ENCODE results near the gene DIRAS1. TPM values are rescaled to one million over a fixed set of nuclear protein-coding genes. Genes with fewer than 3 reads are reported as not detected.
A peak's percentile ranks its signal among the peaks of the same experiment; 100 is the strongest.
"Not testable (repeated sequence)": the region's sequence is repeated elsewhere in the genome, so short reads cannot be mapped to it uniquely, and the experiment has no call there.

Gene DIRAS1
- total RNA-seq, 1 experiment from 2014 or later: 7.3 TPM

DNA sequence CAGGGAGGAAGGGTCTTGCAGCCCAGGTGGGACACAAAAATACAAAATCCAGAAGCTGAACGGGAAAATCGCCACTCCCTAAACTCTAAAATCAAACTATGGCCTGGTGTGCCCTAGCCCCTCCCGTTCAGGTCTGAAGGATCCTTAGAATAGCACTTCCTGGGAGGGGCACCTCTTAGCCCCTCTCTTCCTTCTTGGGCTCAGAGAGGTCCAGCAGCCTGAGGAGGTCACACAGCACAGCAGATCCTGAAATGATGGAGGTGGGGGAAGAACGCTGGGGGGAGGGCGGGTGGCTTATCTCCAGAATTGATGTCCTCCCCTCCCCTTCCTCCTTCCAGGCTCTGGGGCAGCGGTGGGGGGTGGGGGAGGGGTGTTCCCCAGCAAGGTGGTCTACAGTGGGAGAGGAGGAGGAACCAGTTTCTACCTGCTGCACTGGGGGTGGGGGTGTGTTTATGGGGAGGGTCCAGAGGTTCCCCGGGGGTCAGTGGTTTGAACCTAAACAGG is 1.9 kb downstream of the DIRAS1 start:
- in situ Hi-C loops (cut with HindIII; ENCODE audit: low pct_unique_long_range_greater_than_20kb, low sequenced_read_pairs): no loop called here
- DNase-seq (ENCODE audit: low read depth, low spot score): no peak

DNA sequence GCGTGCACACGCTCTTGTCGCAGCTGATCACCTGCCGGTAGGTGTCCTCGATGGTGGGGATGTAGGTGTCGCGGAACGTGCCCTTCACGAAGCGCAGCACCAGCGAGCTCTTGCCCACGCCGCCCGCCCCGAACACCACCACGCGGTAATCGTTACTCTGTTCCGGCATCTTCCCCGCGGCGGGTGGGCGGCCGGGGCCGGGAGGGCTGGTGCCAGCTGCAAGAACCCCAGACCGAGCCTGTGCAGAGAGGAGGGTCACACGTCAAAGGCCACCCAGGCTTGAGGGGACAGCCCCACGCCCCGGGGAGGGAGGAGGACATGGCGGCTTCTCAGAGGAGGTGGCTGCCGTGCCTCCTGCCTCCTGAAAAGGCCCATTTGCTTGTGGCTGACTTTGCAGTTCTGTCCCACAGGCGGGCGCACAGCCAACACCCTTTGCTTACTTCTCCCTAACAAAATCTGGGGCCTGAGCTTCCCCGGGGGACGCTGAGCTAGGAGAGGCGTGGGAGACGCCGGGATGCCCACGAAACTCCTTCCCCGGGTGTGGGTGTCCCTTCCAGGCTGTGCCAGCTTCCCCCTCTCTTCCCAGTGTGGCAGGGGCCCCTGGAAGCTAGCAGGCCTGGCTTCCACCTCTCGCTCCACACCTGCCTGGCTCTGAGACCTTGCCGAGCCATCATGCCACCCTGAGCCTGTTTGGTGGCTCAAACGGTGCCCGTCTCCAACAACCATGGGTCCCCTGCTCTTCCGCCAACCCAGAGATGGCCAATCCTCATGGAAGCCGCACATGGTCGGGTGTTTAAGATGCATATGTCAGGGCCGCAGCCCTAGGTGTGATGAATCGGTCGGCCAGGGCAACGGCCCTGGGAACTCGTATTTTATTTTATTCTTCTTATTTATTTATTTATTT is 3.3 kb downstream of the DIRAS1 start:
- DNase-seq (ENCODE audit: low read depth, low spot score): no peak
- in situ Hi-C loops (cut with HindIII; ENCODE audit: low pct_unique_long_range_greater_than_20kb, low sequenced_read_pairs): no loop called here

DNA sequence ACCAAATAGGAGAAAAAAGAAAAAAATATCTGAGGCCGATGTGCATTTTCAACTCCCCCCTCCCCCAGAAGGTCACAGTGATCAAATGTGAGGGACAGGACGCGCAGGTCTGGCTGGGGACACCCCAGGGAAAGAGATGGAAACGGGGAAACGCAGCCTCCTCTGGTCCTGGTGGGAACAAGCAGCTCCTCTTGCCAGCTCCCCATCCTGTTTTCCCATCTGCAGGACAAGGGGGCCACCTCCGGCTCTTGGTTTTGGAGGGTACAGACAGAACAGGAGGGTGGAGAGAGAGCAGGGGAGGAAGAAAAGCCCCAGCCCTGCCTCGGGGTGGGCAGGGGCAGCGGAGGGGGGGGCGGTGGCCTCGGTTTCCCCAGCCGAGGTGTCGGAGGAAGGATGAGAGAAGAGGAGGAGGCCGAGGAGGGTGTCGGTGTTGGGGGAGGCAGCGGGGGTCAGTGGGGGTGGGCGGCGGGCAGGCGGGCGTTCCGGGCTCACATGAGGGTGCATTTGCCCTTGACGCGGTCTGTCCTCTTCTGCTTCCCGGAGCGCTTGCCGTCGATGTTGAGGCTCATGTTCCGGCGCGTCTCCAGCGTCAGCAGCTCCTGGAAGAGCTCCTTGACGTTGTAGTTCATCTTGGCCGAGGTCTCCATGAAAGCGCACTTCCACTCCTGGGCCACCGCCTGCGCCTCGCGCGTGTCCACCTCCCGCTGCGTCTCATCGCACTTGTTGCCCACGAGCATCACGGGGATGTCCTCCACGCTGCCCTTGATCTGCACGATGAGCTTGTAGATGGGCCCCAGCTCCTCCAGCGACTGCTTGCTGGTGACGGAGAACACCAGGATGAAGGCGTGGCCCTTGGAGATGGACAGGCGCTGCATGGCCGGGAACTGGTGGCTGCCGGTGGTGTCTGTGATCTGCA is 4.2 kb downstream of the DIRAS1 start:
- no peak for DNase-seq (ENCODE audit: low read depth, low spot score)
- in situ Hi-C loops (cut with HindIII; ENCODE audit: low pct_unique_long_range_greater_than_20kb, low sequenced_read_pairs): no loop called here

DNA sequence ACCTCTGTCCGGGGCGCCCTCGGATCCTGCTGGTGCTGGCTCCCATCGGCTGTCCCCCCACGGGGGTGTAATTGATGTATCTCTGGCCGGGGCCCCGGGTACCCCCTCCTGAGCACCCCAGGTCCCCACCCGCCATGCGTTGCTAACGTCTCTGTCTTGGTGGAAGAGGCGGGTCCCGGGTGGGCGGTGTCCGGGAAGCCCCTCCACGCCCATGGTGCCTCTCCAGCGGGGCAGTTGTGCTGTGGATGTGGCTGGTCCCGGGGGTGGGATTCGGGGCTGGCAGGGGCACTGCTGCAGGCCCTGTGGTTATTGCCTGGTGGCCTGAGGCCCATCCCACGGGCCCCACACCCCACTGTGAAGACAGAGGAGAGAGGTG is 4.9 kb downstream of the DIRAS1 start:
- in situ Hi-C loops (cut with HindIII; ENCODE audit: low pct_unique_long_range_greater_than_20kb, low sequenced_read_pairs): no loop called here
- no peak for DNase-seq (ENCODE audit: low read depth, low spot score)

DNA sequence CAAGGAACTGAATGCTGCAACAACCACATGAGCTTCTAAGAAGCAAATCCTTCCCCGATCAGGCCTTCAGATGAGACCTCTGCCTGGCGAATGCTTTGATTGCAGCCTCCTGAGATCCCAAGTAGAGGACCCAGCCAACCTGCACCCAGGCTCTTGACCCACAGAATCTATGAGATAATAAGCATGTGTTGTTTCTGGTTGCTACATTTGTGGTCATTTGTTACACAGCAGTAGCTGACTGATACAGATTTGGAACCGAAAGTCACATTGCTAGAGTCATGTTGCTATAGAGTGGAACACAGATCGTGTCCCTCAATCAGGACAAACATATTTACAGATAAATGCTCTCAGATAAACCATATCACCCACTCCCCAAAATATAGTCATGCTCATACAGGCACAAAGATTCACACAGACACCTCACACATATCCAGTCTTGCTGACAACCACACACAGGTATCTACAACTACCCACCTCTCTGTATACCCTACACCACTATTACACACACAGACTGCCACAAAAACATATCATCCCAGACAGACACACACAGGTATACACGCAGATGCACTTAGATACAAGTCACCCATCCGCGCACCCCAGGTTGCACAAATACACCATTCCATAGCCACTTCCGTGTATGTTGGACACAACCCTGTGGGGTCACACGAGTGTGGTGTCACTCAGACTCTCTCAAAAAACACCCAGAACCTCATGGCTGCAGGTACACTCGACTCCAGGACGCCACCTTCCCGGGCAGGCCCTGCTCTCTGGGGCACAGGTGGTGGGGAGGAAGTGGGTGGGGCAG is 5.5 kb downstream of the DIRAS1 start:
- in situ Hi-C loops (cut with HindIII; ENCODE audit: low pct_unique_long_range_greater_than_20kb, low sequenced_read_pairs): no loop called here
- no peak for DNase-seq (ENCODE audit: low read depth, low spot score)

DNA sequence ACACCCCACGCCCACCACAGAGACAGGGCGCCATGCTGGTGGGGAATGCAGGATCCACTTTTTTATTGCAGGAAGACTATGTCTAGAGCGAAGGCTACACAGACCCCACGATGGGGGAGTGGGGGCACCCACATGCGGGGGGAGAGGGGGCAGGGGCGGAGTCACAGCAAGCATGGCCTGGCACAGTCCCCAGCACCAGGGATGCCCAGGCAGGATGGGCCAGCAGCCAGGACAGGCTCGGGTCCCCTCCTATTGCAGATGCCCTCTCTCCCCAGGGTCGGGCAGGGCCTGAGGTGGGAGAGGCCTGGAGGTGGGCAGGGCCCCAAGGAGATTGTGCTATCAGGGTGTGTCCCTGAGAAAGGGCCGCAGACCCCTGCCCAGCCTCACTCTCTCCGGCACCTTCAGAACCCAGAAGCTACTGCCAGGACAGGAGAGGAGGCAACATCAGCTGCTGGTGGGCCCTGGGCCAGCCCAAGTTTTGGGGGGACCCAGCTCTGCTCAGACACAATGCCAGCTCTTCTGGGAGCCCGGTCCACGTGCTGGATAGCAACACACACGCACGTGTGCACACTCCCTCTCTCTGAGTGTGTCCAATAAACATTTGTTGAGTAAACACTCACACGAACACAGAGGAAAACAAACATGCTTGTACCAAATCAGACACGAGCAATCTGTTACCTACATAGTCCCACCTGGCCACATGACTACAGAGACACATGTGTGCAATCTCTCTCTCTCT is 6.5 kb downstream of the DIRAS1 start:
- DNase-seq (ENCODE audit: low read depth, low spot score): no peak
- in situ Hi-C loops (cut with HindIII; ENCODE audit: low pct_unique_long_range_greater_than_20kb, low sequenced_read_pairs): no loop called here

DNA sequence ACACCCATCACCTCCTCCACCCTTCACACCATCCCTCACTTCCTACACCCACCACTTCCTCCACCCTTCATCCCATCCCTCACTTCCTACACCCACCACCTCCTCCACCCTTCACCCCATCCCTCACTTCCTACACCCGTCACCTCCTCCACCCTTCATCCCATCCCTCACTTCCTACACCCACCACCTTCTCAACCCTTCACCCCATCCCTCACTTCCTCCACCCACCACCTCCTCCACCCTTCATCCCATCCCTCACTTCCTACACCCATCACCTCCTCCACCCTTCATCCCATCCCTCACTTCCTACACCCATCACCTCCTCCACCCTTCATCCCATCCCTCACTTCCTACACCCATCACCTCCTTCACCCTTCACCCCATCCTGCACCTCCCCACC is 7.1 kb downstream of the DIRAS1 start:
- in situ Hi-C loops (cut with HindIII; ENCODE audit: low pct_unique_long_range_greater_than_20kb, low sequenced_read_pairs); DNase-seq (ENCODE audit: low read depth, low spot score): not testable (repeated sequence)

DNA sequence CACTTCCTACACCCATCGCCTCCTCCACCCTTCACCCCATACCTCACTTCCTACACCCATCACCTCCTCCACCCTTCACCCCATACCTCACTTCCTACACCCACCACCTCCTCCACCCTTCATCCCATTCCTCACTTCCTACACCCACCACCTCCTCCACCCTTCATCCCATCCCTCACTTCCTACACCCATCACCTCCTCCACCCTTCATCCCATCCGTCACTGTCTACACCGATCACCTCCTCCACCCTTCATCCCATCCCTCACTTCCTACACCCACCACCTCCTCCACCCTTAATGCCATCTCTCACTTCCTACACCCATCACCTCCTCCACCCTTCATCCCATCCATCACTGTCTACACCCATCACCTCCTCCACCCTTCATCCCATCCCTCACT is 8.0 kb downstream of the DIRAS1 start:
- in situ Hi-C loops (cut with HindIII; ENCODE audit: low pct_unique_long_range_greater_than_20kb, low sequenced_read_pairs); DNase-seq (ENCODE audit: low read depth, low spot score): not testable (repeated sequence)

DNA sequence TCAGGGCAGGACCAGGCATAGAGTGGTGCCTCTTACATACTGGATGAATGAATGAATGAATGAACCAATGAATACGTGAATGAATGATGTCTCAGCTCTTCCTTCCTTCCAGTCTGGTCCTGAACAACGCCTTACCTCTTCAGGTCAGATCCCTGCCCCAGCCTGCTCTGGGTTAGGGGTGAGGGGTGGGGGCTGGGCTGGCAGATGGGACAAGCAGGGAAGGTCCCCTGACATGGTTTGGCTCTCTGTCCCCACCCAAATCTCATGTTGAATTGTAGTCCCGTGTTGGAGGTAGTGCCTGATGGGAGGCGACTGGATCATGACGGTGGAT is 9.3 kb downstream of the DIRAS1 start:
- no peak for DNase-seq (ENCODE audit: low read depth, low spot score)

DNA sequence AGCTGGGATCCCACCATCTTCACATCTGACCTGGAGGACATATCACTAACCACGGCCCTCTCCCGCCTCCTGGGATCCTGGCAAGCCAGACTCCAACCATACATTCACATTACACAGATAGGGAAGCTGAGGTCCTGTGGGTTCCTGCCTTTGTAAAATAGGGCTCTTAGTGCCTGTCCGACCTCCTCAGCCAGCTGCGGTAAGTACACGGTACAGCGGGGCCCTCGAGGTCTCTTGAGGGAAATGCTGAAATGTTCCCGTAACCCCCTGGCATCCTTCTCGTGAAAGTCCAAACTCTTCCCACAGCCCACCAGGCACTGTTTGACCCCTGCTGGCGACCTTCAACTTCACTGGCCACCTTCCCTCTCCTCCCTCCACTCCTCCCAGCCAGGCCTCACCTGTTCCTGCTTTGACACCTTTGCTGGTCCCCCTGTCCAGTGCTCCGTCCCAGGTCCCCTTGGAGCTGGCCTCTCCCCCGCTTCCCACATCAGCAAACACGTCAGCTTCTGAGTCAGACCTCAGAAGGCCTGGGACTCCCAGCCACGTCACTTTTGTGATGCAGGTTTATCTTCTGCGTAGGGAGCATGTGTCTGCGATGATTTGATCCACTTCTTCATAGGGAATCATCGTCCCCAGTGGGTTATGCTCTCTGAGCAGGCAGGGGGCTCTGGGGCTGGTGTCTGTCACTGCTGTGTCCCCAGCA is 9.8 kb downstream of the DIRAS1 start:
- in situ Hi-C loops (cut with HindIII; ENCODE audit: low pct_unique_long_range_greater_than_20kb, low sequenced_read_pairs): no loop called here
- DNase-seq (ENCODE audit: low read depth, low spot score): no peak

More for the DNA sequence above, 9.3 kb downstream of the DIRAS1 start:
- in situ Hi-C loops (cut with HindIII; ENCODE audit: low pct_unique_long_range_greater_than_20kb, low sequenced_read_pairs): no loop called here

DNA sequence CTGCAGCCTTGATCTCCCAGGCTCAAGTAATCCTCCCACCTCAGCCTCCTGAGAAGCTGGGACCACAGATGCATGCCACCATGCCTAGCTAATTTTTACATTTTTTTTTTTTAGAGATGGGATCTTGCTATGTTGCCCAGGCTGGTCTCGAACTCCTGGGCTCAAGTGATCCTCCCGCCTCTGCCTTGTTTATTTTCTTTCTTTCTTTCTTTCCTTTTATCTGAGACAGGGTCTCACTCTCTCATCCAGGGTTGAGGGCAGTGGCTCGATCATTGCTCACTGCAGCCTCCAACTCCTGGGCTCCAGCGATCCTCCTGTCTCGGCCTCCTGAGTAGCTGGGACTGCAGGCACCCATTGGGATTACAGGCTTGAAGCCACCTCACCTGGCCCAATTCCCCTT is 14.9 kb downstream of the DIRAS1 start:
- no peak for DNase-seq (ENCODE audit: low read depth, low spot score)
- in situ Hi-C loops (cut with HindIII; ENCODE audit: low pct_unique_long_range_greater_than_20kb, low sequenced_read_pairs): no loop called here

DNA sequence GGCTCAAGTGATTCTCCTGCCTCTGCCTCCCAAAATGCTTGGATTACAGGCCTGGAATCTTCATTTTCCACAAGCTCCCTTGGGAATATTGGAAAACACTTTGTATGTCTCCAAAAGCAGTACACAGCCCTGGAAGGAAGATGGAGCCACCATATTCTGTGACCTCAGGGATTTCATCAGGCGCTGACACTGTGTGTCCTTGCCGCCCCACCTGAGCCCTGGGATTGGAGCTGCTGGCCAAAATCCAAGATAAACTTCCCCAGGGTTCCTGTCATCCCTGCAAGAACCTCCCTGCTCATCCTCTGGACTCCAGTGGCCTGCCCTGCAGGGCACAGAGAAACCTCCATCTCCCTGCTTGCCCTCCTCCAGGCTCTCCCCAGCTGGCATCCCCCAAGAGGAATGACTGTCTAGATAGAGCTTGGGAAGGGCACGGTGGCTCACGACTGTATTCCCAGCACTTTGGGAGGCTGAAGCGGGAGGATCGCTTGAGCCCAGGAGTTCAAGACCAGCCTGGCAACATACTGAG is 17.4 kb downstream of the DIRAS1 start:
- in situ Hi-C loops (cut with HindIII; ENCODE audit: low pct_unique_long_range_greater_than_20kb, low sequenced_read_pairs): no loop called here
- no peak for DNase-seq (ENCODE audit: low read depth, low spot score)

DNA sequence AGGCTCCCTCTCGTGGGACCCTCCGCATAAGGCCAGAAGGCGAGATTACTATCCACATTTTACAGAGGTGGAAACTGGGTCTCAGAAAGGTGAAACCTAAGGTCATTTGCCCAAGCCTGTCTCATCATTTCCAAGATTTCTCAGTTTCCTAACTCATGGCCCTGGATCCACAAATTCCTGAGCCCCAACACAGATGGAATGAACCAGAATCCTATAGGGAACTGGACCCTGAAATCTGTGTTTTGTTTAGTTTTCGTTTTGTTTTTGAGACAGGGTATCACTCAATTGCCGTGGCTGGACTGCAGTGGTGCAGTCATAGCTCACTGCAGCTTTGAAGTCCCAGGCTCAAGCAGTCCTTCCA is 18.1 kb downstream of the DIRAS1 start:
- no peak for DNase-seq (ENCODE audit: low read depth, low spot score)
- in situ Hi-C loops (cut with HindIII; ENCODE audit: low pct_unique_long_range_greater_than_20kb, low sequenced_read_pairs): no loop called here

DNA sequence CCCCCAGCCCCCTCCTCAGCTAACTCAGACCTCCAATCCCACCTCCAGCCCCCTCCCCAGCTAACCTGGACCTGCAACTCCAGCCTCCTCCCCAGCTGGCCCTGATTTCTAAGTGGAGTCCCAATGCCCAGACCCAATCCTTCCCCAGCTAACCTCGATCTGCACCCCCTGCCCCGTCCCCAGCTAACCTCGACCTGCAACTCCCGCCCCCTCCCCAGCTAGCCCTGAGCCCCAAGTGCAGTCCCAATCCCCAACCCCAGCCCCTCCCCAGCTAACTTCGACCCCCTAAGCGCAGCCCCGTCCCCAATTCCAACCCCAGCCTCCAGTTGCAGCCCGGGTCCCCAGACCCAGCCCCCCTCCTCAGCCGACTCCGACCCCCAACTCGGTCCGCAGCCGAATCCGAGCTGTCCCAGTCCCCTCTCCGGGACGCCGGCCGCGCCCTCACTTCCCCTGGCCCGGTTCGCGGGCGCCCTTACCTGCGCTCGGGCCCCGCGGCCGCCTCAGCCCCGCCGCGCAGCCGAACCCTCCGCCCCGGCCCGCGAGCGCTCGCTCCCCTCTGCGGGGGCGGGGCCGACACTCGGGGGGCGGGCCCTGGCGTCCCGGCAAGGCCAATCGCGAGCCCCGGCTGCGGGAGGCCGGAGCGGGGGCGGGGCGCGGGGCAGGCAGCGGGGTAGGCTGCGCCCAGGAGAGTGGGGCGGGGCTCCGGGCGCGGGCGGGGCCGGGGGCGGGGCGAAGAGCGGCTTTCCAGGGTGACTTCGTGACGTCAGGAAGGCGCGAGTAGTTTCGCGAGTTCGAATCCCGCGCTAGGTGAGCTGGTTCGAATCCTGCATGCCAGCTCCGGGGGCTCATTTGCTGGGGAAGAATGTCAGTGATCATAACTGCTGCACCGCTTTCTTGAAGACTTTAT is 18.7 kb downstream of the DIRAS1 start, which contains the start of gene GNG7:
TSS of gene GNG7 (minus strand) at position 525 of the 907 bp plus-strand sequence. CDS start 182,006 bp downstream, outside the sequence.
- DNase-seq (ENCODE audit: low read depth, low spot score): peak; percentile 87
- in situ Hi-C loops (cut with HindIII; ENCODE audit: low pct_unique_long_range_greater_than_20kb, low sequenced_read_pairs): no loop called here

DNA sequence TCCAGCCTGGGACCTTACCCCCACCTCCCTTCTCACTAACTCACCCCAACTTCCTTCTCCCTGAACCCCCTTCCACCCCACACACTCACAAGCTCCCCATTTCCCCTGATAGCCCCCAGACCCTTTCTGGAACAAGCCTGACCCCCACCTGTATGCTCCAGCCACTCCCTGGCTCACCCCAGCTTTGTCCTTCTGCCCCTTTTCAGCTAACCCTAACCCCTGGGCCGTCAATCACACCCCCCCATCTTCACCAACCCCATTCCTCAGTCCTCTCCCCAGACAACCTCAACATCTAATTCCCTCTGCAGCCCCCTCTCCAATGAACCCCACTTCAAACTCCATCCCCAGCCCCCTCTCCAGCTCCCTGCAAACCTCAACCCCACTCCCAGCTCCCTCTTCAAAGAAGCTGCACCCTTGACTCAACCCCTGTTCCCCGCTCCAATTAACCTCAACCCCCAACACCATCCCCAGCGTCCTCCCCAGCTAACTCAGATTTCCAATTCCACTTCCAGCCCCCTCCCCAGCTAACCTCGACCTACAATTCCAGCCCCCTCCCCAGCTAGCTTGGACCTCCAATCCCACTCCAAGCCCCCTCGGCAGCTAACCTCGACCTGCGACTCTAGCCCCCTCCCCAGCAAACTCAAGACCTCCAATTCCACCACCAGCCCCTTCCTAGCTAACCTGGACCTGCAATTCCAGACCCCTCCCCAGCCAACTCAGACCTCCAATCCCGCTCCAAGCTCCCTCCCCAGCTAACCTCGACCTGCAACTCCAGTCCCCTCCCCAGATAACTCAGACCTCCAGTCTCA is 19.6 kb downstream of the DIRAS1 start:
- in situ Hi-C loops (cut with HindIII; ENCODE audit: low pct_unique_long_range_greater_than_20kb, low sequenced_read_pairs): no loop called here
- DNase-seq (ENCODE audit: low read depth, low spot score): no peak

All from SK-MEL-5 (cell line).